OCI-LY3 (cell line): ENCODE results near the gene NRAP.

Experiments
- H2AFZ ChIP-seq: fragments of 200-600, 300-600 bp; shearing (Covaris generic); 2 replicates; pipeline ENCODE4 v1.6.0; 2014; ENCODE audit warnings: antibody characterized with exemption, low read depth, low read length
- H3K27ac ChIP-seq: fragments of 200-600, 300-600 bp; sonication (generic); 2 replicates; pipeline ENCODE4 v1.5.1; 2014; ENCODE audit warnings: mild to moderate bottlenecking, low read length, moderate library complexity, mixed read lengths
- H3K27me3 ChIP-seq: fragments of 200-600, 300-600 bp; sonication (generic); 2 replicates; pipeline ENCODE4 v1.6.1; 2014; ENCODE audit warnings: low read depth, low read length, mixed read lengths
- H3K36me3 ChIP-seq: fragments of 200-600, 300-600 bp; sonication (generic); replicated peaks from 2 replicates; pipeline ENCODE3; 2014; ENCODE audit warnings: low read depth, low read length, mixed read lengths
- H3K4me1 ChIP-seq: fragments of 300-600, 200-600 bp; sonication (generic); 2 replicates; pipeline ENCODE4 v1.6.1; 2014; ENCODE audit warnings: low read length, mixed read lengths
- H3K4me2 ChIP-seq: fragments of 200-600, 300-600 bp; sonication (generic); 2 replicates; pipeline ENCODE4 v1.6.1; 2014; ENCODE audit warnings: low read length, mixed read lengths
- H3K4me3 ChIP-seq: fragments of 300-600, 200-600 bp; sonication (generic); 2 replicates; pipeline ENCODE4 v1.5.1; 2014; ENCODE audit warnings: antibody characterized with exemption, mild to moderate bottlenecking, low read length, moderate library complexity
- H3K79me2 ChIP-seq: fragments of 300-600, 200-600 bp; shearing (Covaris generic); 2 replicates; pipeline ENCODE4 v1.6.1; 2014; ENCODE audit warnings: mild to moderate bottlenecking, low read length, mixed read lengths
- H3K9ac ChIP-seq: fragments of 300-600, 200-600 bp; shearing (Covaris generic); 2 replicates; pipeline ENCODE4 v1.6.0; 2014; ENCODE audit warnings: mild to moderate bottlenecking, low read length, moderate library complexity
- H3K9me3 ChIP-seq: fragments of 200-600, 300-600 bp; shearing (Covaris generic); 2 replicates; pipeline ENCODE4 v1.6.1; 2014; ENCODE audit warnings: low read length, mixed read lengths; ENCODE audit not compliant: insufficient read depth
- H4K20me1 ChIP-seq: fragments of 200-600, 300-600 bp; sonication (generic); 2 replicates; pipeline ENCODE4 v1.6.1; 2016; ENCODE audit warnings: low read length, mixed read lengths; ENCODE audit not compliant: insufficient read depth
- CTCF ChIP-seq: fragments of 200-600, 300-600 bp; sonication (generic); IDR thresholded peaks from 2 replicates; pipeline ENCODE4 v1.5.1; 2014; ENCODE audit warnings: antibody characterized with exemption, low read length, low read depth
- EZH2phosphoT487 ChIP-seq: fragments of 200-600 bp; shearing (Covaris generic); IDR thresholded peaks from 2 replicates; pipeline ENCODE4 v1.6.1; 2018; ENCODE audit warnings: antibody characterized with exemption, mixed run types, low read depth

NRAP gene

DNA sequence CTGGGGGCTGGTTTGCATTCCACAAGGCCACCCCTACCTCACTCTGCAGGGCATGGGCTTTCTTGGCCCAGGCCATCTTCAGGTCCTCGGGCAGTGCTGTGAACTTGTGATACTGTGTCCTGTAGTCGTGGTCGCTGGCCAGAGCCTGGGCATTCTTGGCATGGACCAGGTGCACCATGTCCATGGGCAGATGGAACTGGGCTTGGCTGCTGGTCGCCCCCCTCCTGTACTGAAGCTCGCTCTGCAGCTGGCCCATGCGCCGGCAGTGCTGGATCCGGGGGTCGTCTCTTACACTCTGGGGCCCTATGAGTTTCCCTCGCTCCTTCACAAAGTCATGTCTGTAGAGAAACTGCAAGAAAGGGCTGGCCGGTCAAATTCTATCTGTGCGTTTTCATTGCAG is 59.3 kb downstream of the NRAP start:
- no peaks in the 10 kb centered on the region for H3K79me2 ChIP-seq
- H3K4me3 ChIP-seq = no peak overlapping the region
- H3K9ac ChIP-seq = no peak overlapping the region
- no peak overlapping the region for H3K4me2 ChIP-seq
- no peak overlapping the region for H2AFZ ChIP-seq
- no peak for TF ChIP-seq CTCF
- no peak for TF ChIP-seq EZH2phosphoT487
- H4K20me1 ChIP-seq = no peaks in the 10 kb centered on the region
- H3K27me3 ChIP-seq = no peaks in the 10 kb centered on the region
- no peaks in the 10 kb centered on the region for H3K4me1 ChIP-seq
- no peaks in the 10 kb centered on the region for H3K36me3 ChIP-seq
- H3K27ac ChIP-seq = no peak overlapping the region
- H3K9me3 ChIP-seq = no peaks in the 10 kb centered on the region

- no peak overlapping the region for H2AFZ ChIP-seq
- H3K9ac ChIP-seq = no peak overlapping the region
- no peaks in the 10 kb centered on the region for H3K36me3 ChIP-seq
- no peak overlapping the region for H3K4me3 ChIP-seq
- H3K27me3 ChIP-seq = no peaks in the 10 kb centered on the region
- TF ChIP-seq EZH2phosphoT487 (no peak), CTCF (no peak)
- no peaks in the 10 kb centered on the region for H3K9me3 ChIP-seq
- H3K27ac ChIP-seq = no peak overlapping the region
- H4K20me1 ChIP-seq = no peaks in the 10 kb centered on the region
- no peaks in the 10 kb centered on the region for H3K4me1 ChIP-seq
- H3K79me2 ChIP-seq = no peaks in the 10 kb centered on the region
- no peak overlapping the region for H3K4me2 ChIP-seq
These were observed 60.6 kb downstream of the NRAP start for GRCh38 chr10:113603057-113603777.

- TF ChIP-seq CTCF (no peak), EZH2phosphoT487 (no peak)
- H3K27me3 ChIP-seq = no peaks in the 10 kb centered on the region
- H4K20me1 ChIP-seq = no peaks in the 10 kb centered on the region
- no peaks in the 10 kb centered on the region for H3K4me1 ChIP-seq
- H3K36me3 ChIP-seq = no peaks in the 10 kb centered on the region
- no peaks in the 10 kb centered on the region for H3K79me2 ChIP-seq
- H3K9ac ChIP-seq = no peak overlapping the region
- no peak overlapping the region for H3K4me3 ChIP-seq
- H2AFZ ChIP-seq = no peak overlapping the region
- H3K27ac ChIP-seq = no peak overlapping the region
- H3K9me3 ChIP-seq = no peaks in the 10 kb centered on the region
- H3K4me2 ChIP-seq = no peak overlapping the region
These were observed 63.3 kb downstream of the NRAP start for GRCh38 chr10:113600569-113600968.

DNA sequence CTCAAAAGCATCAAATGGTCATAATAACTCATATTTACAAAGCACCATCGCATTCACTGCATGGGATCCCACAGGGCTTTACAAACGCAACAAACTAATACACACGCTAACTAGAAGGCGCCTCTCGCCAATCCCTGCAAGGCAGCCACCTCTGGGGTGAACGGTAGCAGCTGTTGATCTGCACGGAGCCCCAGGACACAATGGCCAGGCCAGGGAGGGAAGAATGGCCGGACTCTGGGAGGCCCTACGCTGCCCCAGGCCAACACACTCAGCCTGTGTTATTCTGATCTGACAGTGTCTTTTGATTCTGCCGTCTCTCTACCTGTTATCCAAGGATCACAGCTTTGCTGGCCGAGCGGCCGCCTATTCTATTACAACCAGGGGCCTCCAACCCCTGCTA is 69.2 kb downstream of the NRAP start:
- Histone ChIP-seq H3K4me3 (no peak overlapping the region), H2AFZ (no peak overlapping the region), H3K27me3 (no peaks in the 10 kb centered on the region), H3K4me1 (no peaks in the 10 kb centered on the region), H3K27ac (no peak overlapping the region), H3K4me2 (no peak overlapping the region), H3K36me3 (no peaks in the 10 kb centered on the region), H3K79me2 (no peaks in the 10 kb centered on the region), H4K20me1 (no peaks in the 10 kb centered on the region), H3K9me3 (no peaks in the 10 kb centered on the region), H3K9ac (no peak overlapping the region)
- no peak for TF ChIP-seq EZH2phosphoT487

DNA sequence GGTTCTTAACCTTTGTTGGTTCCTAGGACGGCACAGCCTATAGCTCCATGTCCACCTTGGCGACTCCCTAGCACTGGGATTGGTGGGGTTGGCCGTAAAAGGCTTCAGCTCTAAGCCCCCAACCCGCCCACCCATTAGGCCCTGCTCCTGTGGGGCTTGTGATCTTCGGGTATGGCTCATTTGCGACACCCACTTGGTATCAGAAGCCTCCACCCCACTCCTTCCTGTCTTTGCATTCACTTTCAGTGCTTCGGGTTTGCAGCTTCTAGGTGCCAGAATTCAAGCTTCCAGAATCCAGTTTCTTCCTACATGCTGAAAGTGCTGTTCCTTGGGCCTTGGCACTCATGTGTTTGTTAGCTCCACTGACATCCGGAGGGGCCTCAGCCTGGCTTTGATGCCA is 71.5 kb downstream of the NRAP start:
- H3K4me2 ChIP-seq = no peak overlapping the region
- no peak overlapping the region for H3K9ac ChIP-seq
- H3K79me2 ChIP-seq = no peaks in the 10 kb centered on the region
- H4K20me1 ChIP-seq = no peaks in the 10 kb centered on the region
- no peaks in the 10 kb centered on the region for H3K4me1 ChIP-seq
- no peaks in the 10 kb centered on the region for H3K9me3 ChIP-seq
- no peaks in the 10 kb centered on the region for H3K36me3 ChIP-seq
- no peak overlapping the region for H3K27ac ChIP-seq
- no peaks in the 10 kb centered on the region for H3K27me3 ChIP-seq
- no peak overlapping the region for H3K4me3 ChIP-seq
- no peak for TF ChIP-seq CTCF
- no peak for TF ChIP-seq EZH2phosphoT487
- no peak overlapping the region for H2AFZ ChIP-seq
